ENCODE data around the gene DPYSL3.
A peak's percentile ranks its signal among the peaks of the same experiment; 100 is the strongest.

Gene DPYSL3

DNA sequence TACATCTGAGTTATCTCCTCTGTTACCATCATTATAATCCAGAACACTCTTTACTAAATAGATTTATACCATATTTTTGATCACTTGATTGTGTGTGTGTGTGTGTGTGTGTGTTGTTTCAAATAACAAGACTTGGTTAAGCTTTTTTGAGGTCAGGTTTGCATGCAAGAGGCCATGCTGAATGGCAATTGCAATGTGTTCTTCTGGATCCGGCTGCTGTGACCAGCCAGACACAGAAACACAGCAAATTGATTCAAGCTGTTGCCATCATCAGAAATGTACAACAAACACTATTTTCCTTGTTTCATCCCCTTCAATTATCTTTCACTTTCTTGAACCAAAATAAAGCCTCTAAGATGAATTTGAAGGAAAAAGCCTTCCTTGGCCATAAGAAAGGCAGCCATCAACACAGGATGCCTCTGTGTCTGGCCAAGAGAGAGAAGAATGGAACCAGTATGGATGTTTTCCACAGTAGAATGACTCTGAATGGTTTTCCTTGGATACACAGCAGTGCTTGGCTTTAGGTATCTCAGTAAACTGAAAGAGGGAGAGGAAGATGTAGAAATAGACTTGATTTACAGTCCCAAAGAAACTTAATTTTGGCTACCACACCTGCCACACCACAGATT lies 53.9 kb downstream of the DPYSL3 start:
- no peak overlapping the region for H3K56ac ChIP-seq (ENCODE audit: low read length)
- no peak overlapping the region for H2BK120ac ChIP-seq (ENCODE audit: low read depth, low read length)
- H2AK5ac ChIP-seq (ENCODE audit: low read length) = no peak overlapping the region
- no peaks in the 10 kb centered on the region for H3K27me3 ChIP-seq (ENCODE audit: insufficient read depth, low read length, poor library complexity)
- no peak overlapping the region for H3K4ac ChIP-seq (ENCODE audit: low read depth, low read length)
- H3K23ac ChIP-seq (ENCODE audit: low read length) = no peak overlapping the region
- H4K8ac ChIP-seq (ENCODE audit: low read depth, low read length) = no peak overlapping the region
- peaks cover 3% of the 10 kb centered on the region for H3K79me2 ChIP-seq (ENCODE audit: control insufficient read depth, insufficient read depth, low read length)
- no peak overlapping the region for H3K4me3 ChIP-seq (ENCODE audit: low read length)
- no peaks in the 10 kb centered on the region for H3K79me1 ChIP-seq (ENCODE audit: low read length)
- H3K27ac ChIP-seq (ENCODE audit: low read depth, low read length) = no peak overlapping the region
- H2BK5ac ChIP-seq (ENCODE audit: low read length) = no peak overlapping the region
- no peak overlapping the region for H3K4me2 ChIP-seq (ENCODE audit: low read length)
- no peaks in the 10 kb centered on the region for H3K36me3 ChIP-seq (ENCODE audit: control insufficient read depth, insufficient read depth, low read length)
- no peak overlapping the region for H4K5ac ChIP-seq (ENCODE audit: low read length)
- H3K9ac ChIP-seq (ENCODE audit: low read length) = no peak overlapping the region
- H3K4me1 ChIP-seq (ENCODE audit: control insufficient read depth, low read depth, low read length) = peaks cover 7% of the 10 kb centered on the region
- H2BK15ac ChIP-seq (replicated peaks; ENCODE audit: low read depth) = no peak overlapping the region
- WGBS (ENCODE audit: extremely low coverage, insufficient coverage, low lambda C conversion rate) = no CpG with 5 or more reads among the region's 1 CpG
- H3K18ac ChIP-seq (ENCODE audit: low read length) = no peak overlapping the region
- no peak for DNase-seq

DNA sequence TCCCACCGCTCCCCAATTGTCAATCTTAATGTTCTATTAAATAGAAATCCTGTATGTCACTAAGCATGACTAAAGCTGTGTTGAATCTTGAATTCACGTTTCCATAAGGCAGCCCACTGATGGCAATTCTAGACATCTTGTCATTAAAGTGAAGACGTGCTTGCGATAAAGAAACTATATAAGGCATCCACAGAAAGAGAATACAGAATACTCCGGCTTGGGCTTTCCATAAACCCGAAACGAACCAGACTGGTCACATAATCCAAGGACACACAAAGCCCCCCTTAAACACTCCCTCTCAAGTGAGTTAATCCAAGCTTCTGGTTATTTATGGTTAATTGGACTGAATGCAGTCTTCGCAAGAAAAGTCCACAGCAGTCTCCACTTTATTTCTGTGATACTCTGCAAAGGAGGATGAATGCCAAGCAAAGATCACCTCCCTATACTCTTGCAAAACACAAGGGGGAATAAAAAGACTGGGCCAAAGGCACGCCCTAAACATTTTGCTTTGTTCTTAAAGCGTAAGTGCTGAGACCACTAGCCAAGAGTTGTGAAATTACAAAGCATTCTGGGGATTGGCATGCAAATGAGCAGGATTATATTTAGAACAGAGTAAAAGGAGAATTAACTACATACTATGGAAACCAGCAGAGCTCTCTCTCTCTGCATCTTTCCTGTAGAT lies 54.7 kb downstream of the DPYSL3 start:
- Histone ChIP-seq H3K4me2 (ENCODE audit: low read length) (no peak overlapping the region), H4K5ac (ENCODE audit: low read length) (no peak overlapping the region), H3K79me1 (ENCODE audit: low read length) (no peaks in the 10 kb centered on the region), H2BK15ac (replicated peaks; ENCODE audit: low read depth) (no peak overlapping the region), H3K4me3 (ENCODE audit: low read length) (no peak overlapping the region), H3K56ac (ENCODE audit: low read length) (peak overlapping the region; percentile 26), H3K23ac (ENCODE audit: low read length) (no peak overlapping the region), H2BK5ac (ENCODE audit: low read length) (no peak overlapping the region), H3K79me2 (ENCODE audit: control insufficient read depth, insufficient read depth, low read length) (peaks cover 7% of the 10 kb centered on the region), H3K18ac (ENCODE audit: low read length) (no peak overlapping the region), H3K27me3 (ENCODE audit: insufficient read depth, low read length, poor library complexity) (no peaks in the 10 kb centered on the region), H3K36me3 (ENCODE audit: control insufficient read depth, insufficient read depth, low read length) (no peaks in the 10 kb centered on the region), H3K27ac (ENCODE audit: low read depth, low read length) (no peak overlapping the region), H2AK5ac (ENCODE audit: low read length) (no peak overlapping the region), H4K8ac (ENCODE audit: low read depth, low read length) (no peak overlapping the region), H3K4ac (ENCODE audit: low read depth, low read length) (no peak overlapping the region), H3K9ac (ENCODE audit: low read length) (no peak overlapping the region), H2BK120ac (ENCODE audit: low read depth, low read length) (no peak overlapping the region), H3K4me1 (ENCODE audit: control insufficient read depth, low read depth, low read length) (peaks cover 7% of the 10 kb centered on the region)
- WGBS (ENCODE audit: extremely low coverage, insufficient coverage, low lambda C conversion rate) = no CpG with 5 or more reads among the region's 10 CpGs
- peak; percentile 56 for DNase-seq

DNA sequence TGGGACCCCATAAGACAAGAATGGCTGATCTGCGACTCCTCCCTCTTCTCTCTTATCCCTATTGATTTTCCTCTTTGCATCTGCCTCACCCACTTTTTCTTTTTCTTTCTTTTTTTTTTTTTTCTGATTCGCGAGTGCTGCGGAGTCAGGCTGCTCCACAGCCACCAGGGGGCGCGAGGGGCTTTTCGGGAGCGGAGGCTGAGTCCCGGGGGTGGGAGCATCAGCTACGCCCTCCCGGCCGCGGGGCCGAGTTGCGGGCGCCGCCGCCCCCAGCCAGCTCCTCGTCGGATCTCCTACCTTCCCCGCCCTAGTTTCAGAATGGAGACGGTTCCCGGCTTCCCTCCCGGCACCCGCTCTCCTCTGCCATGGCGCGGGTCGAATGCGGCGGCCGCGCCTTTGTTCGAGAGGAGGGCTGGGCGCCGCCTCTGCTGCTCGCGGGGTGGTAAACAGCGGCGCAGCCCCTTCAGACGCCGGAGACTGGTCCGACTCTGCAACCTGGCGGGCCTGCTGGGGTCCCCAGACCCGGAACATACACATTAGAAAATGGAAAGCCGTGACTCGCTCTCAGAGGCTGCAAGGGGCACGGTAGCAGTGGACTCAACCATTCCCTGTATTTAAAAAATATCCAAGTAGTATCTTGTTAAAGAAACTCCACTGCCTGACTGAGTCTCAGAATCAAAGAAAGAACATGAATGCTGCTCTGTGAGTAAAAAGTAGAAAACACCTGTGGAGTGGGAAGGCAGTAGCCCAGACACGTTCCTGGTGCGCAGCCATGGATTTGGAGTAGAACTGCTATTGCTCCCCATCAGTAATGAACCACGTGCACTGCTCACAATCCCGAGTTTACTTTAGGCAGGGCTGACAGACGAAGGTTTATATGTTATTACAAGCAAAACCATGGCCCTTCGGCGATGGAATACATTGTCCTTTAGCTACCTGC lies 55.7 kb downstream of the DPYSL3 start:
- H2BK120ac ChIP-seq (ENCODE audit: low read depth, low read length) = no peak overlapping the region
- H4K5ac ChIP-seq (ENCODE audit: low read length) = no peak overlapping the region
- H2BK5ac ChIP-seq (ENCODE audit: low read length) = no peak overlapping the region
- peak overlapping the region; percentile 52 for H3K4me3 ChIP-seq (ENCODE audit: low read length)
- no CpG with 5 or more reads among the region's 54 CpGs for WGBS (ENCODE audit: extremely low coverage, insufficient coverage, low lambda C conversion rate)
- H3K18ac ChIP-seq (ENCODE audit: low read length) = peak overlapping the region; percentile 72
- H3K9ac ChIP-seq (ENCODE audit: low read length) = peak overlapping the region; percentile 72
- peaks cover 14% of the 10 kb centered on the region for H3K79me2 ChIP-seq (ENCODE audit: control insufficient read depth, insufficient read depth, low read length)
- no peak overlapping the region for H4K8ac ChIP-seq (ENCODE audit: low read depth, low read length)
- peak overlapping the region; percentile 14 for H3K4me2 ChIP-seq (ENCODE audit: low read length)
- peak overlapping the region; percentile 49 for H3K27ac ChIP-seq (ENCODE audit: low read depth, low read length)
- peak overlapping the region; percentile 83 for H3K56ac ChIP-seq (ENCODE audit: low read length)
- peak overlapping the region; percentile 31 for H3K23ac ChIP-seq (ENCODE audit: low read length)
- peaks cover 7% of the 10 kb centered on the region for H3K4me1 ChIP-seq (ENCODE audit: control insufficient read depth, low read depth, low read length)
- no peaks in the 10 kb centered on the region for H3K27me3 ChIP-seq (ENCODE audit: insufficient read depth, low read length, poor library complexity)
- H3K4ac ChIP-seq (ENCODE audit: low read depth, low read length) = peak overlapping the region; percentile 76
- no peaks in the 10 kb centered on the region for H3K79me1 ChIP-seq (ENCODE audit: low read length)
- DNase-seq = peak; percentile 95
- H3K36me3 ChIP-seq (ENCODE audit: control insufficient read depth, insufficient read depth, low read length) = no peaks in the 10 kb centered on the region
- H2BK15ac ChIP-seq (replicated peaks; ENCODE audit: low read depth) = peak overlapping the region; percentile 59
- H2AK5ac ChIP-seq (ENCODE audit: low read length) = no peak overlapping the region

DNA sequence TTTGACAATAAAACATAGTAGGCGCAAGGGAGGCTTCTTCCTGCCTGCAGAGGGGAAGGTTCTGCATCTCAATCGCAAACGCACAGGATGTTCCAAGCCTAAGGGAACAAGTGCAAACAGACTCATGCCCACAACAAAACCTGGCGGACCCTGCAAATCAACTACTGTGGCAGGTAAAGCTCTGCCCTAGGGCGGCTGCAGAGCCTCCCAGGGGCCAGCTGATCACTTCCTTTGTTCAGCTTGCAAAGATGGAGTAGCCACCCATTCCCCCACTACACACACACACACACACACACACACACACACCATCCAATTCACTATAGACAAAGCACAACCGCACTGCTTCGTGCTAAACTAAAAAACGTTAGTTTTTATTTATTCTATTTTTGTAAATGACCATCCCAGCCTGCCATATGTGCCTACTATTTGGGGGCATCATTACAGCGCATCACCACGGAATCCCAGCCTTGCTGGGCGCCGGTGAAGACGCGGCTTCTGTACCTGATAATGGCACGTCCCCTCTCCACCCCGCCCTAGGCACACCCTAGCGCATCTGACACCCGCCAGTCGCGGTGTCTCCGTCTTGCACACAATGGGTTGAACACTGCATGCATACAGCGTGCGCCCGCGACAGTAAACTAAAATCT lies 57.6 kb downstream of the DPYSL3 start:
- no CpG with 5 or more reads among the region's 25 CpGs for WGBS (ENCODE audit: extremely low coverage, insufficient coverage, low lambda C conversion rate)
- peak overlapping the region; percentile 99 for H3K4me2 ChIP-seq (ENCODE audit: low read length)

DNA sequence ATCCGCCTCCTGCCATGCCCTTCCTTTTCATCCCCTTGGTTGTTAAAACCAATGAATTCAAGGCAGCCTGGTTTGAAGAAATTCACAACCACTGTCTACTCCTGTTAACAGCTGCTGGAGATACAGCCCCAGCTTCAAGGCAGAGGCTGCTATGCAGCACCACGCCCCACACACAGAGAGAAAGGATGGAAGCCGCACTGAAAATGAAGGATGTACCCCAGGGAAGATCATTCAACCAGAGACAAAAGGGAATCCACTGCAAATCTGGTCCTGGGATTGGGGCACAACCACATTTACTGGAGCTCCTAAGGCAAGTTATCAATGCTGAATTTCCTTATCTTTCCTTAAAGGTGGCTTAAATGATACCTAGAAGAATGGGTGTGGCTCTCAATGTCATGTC lies 58.7 kb downstream of the DPYSL3 start:
- Histone ChIP-seq H2BK5ac (ENCODE audit: low read length) (no peak overlapping the region), H3K36me3 (ENCODE audit: control insufficient read depth, insufficient read depth, low read length) (no peaks in the 10 kb centered on the region), H2AK5ac (ENCODE audit: low read length) (no peak overlapping the region), H3K18ac (ENCODE audit: low read length) (no peak overlapping the region), H3K23ac (ENCODE audit: low read length) (no peak overlapping the region), H3K4me2 (ENCODE audit: low read length) (no peak overlapping the region), H3K4ac (ENCODE audit: low read depth, low read length) (no peak overlapping the region), H4K8ac (ENCODE audit: low read depth, low read length) (no peak overlapping the region), H3K4me3 (ENCODE audit: low read length) (no peak overlapping the region), H3K56ac (ENCODE audit: low read length) (no peak overlapping the region), H3K27ac (ENCODE audit: low read depth, low read length) (no peak overlapping the region), H3K9ac (ENCODE audit: low read length) (no peak overlapping the region), H3K4me1 (ENCODE audit: control insufficient read depth, low read depth, low read length) (peaks cover 9% of the 10 kb centered on the region), H4K5ac (ENCODE audit: low read length) (no peak overlapping the region), H2BK15ac (replicated peaks; ENCODE audit: low read depth) (no peak overlapping the region), H2BK120ac (ENCODE audit: low read depth, low read length) (no peak overlapping the region), H3K79me1 (ENCODE audit: low read length) (peaks cover 2% of the 10 kb centered on the region), H3K79me2 (ENCODE audit: control insufficient read depth, insufficient read depth, low read length) (peaks cover 27% of the 10 kb centered on the region), H3K27me3 (ENCODE audit: insufficient read depth, low read length, poor library complexity) (no peaks in the 10 kb centered on the region)
- no CpG with 5 or more reads among the region's 3 CpGs for WGBS (ENCODE audit: extremely low coverage, insufficient coverage, low lambda C conversion rate)
- DNase-seq = peak; percentile 24

More for the DNA sequence above, 57.6 kb downstream of the DPYSL3 start:
- Histone ChIP-seq H3K4ac (ENCODE audit: low read depth, low read length) (no peak overlapping the region), H3K27me3 (ENCODE audit: insufficient read depth, low read length, poor library complexity) (no peaks in the 10 kb centered on the region), H2BK120ac (ENCODE audit: low read depth, low read length) (no peak overlapping the region), H2BK15ac (replicated peaks; ENCODE audit: low read depth) (no peak overlapping the region), H3K18ac (ENCODE audit: low read length) (no peak overlapping the region), H3K79me1 (ENCODE audit: low read length) (no peaks in the 10 kb centered on the region), H3K56ac (ENCODE audit: low read length) (peak overlapping the region; percentile 89), H3K27ac (ENCODE audit: low read depth, low read length) (no peak overlapping the region), H3K23ac (ENCODE audit: low read length) (no peak overlapping the region), H2AK5ac (ENCODE audit: low read length) (no peak overlapping the region), H2BK5ac (ENCODE audit: low read length) (peak overlapping the region; percentile 22), H3K36me3 (ENCODE audit: control insufficient read depth, insufficient read depth, low read length) (no peaks in the 10 kb centered on the region), H4K8ac (ENCODE audit: low read depth, low read length) (no peak overlapping the region), H3K9ac (ENCODE audit: low read length) (peak overlapping the region; percentile 76), H3K79me2 (ENCODE audit: control insufficient read depth, insufficient read depth, low read length) (peaks cover 23% of the 10 kb centered on the region), H4K5ac (ENCODE audit: low read length) (no peak overlapping the region), H3K4me3 (ENCODE audit: low read length) (peak overlapping the region; percentile 80), H3K4me1 (ENCODE audit: control insufficient read depth, low read depth, low read length) (peaks cover 9% of the 10 kb centered on the region)
- peak; percentile 75 for DNase-seq

Data from mesendoderm (in vitro differentiated cells).